AG09309 (cell line): ENCODE results near the gene DCLRE1C.
"Not testable (repeated sequence)": the region's sequence is repeated elsewhere in the genome, so short reads cannot be mapped to it uniquely, and the experiment has no call there.

Experiments used
- DNase-seq: peaks from one replicate; pipeline ENCODE4 v3.0.0-alpha.2; 2010; ENCODE audit warnings: low read depth
- H3K4me3 ChIP-seq: 2 replicates; pipeline ENCODE4 v1.5.1; 2011; ENCODE audit warnings: mild to moderate bottlenecking, low read depth, low read length, moderate library complexity; ENCODE audit not compliant: control insufficient read depth
- CTCF ChIP-seq: IDR thresholded peaks from 2 replicates; pipeline ENCODE4 v1.5.1; 2011; ENCODE audit warnings: mild to moderate bottlenecking, low read depth, low read length, inconsistent platforms; ENCODE audit not compliant: insufficient read depth, control insufficient read depth; ENCODE audit errors: missing control alignments

DCLRE1C gene

GRCh38 chr10:14975672-14976273 is 21.9 kb upstream of the DCLRE1C start:
- H3K4me3 ChIP-seq, result no peak overlapping the region
- DNase-seq, result no peak
- TF ChIP-seq CTCF, result peak; percentile 31

- not testable (repeated sequence) for H3K4me3 ChIP-seq, DNase-seq
These were observed 20.5 kb upstream of the DCLRE1C start for GRCh38 chr10:14974153-14974998.

GRCh38 chr10:14971867-14972448 is 18.1 kb upstream of the DCLRE1C start:
- DNase-seq, result no peak
- peak; percentile 42 for TF ChIP-seq CTCF

GRCh38 chr10:14967897-14968296 is 14.0 kb upstream of the DCLRE1C start:
- no peak overlapping the region for H3K4me3 ChIP-seq
- DNase-seq, result no peak
- TF ChIP-seq CTCF, result no peak

More at GRCh38 chr10:14971867-14972448, 18.1 kb upstream of the DCLRE1C start:
- no peak overlapping the region for H3K4me3 ChIP-seq

- peak within 1 kb of the TSS; percentile 74 for H3K4me3 ChIP-seq
- TF ChIP-seq CTCF, result no peak
- peak; percentile 68 for DNase-seq
These were observed 5.5 kb upstream of the DCLRE1C start, which contains the start of gene MEIG1 for GRCh38 chr10:14959221-14960057. TSS of gene MEIG1 (plus strand) at chr10:14959388. CDS start at chr10:14966469, 7,081 bp downstream.

- TF ChIP-seq CTCF, result no peak
- no peak for DNase-seq
- peak overlapping the region; percentile 74 for H3K4me3 ChIP-seq
These were observed 5.0 kb upstream of the DCLRE1C start for GRCh38 chr10:14958872-14959220.
